K562 (cell line): ENCODE measurements around the gene BPHL.

ENCODE experiments used
- ELF4 ChIP-seq: fragments of 450-650 bp; formaldehyde crosslinking; IDR thresholded peaks from 2 replicates; pipeline ENCODE4 v1.4.0; 2022; ENCODE audit warnings: missing genetic modification characterization
- HCFC1 ChIP-seq: IDR thresholded peaks from 2 replicates; pipeline ENCODE4 v1.6.1; 2012; ENCODE audit warnings: low read depth, low read length, improper control_type of control experiment
- USF2 ChIP-seq: sonication (generic); formaldehyde crosslinking; IDR thresholded peaks from 2 replicates; pipeline ENCODE4 v1.5.0; 2020; ENCODE audit warnings: missing genetic modification reagents

- TF ChIP-seq HCFC1 (no peak), USF2 (CRISPR knock-in tag) (no peak), ELF4 (CRISPR knock-in tag) (no peak)
Observed at GRCh38 chr6:3193102-3193849, 74.8 kb downstream of the BPHL start.
